GM12865 (cell line): ENCODE measurements around the gene AGGF1.

ENCODE experiments used
- DNase-seq: peaks from one replicate; pipeline ENCODE4 v3.0.0; 2010; ENCODE audit warnings: low read depth
- H3K4me3 ChIP-seq: 2 replicates; pipeline ENCODE4 v1.5.1; 2011; ENCODE audit warnings: mild to moderate bottlenecking, low read depth, low read length, control low read depth
- TF ChIP-seq, protein P1 (sequence below): IDR thresholded peaks from 2 replicates; pipeline ENCODE4 v1.5.1; 2011; ENCODE audit warnings: low read length, control low read depth, low read depth, inconsistent platforms; ENCODE audit not compliant: insufficient read depth; ENCODE audit errors: missing control alignments

Gene AGGF1

DNA sequence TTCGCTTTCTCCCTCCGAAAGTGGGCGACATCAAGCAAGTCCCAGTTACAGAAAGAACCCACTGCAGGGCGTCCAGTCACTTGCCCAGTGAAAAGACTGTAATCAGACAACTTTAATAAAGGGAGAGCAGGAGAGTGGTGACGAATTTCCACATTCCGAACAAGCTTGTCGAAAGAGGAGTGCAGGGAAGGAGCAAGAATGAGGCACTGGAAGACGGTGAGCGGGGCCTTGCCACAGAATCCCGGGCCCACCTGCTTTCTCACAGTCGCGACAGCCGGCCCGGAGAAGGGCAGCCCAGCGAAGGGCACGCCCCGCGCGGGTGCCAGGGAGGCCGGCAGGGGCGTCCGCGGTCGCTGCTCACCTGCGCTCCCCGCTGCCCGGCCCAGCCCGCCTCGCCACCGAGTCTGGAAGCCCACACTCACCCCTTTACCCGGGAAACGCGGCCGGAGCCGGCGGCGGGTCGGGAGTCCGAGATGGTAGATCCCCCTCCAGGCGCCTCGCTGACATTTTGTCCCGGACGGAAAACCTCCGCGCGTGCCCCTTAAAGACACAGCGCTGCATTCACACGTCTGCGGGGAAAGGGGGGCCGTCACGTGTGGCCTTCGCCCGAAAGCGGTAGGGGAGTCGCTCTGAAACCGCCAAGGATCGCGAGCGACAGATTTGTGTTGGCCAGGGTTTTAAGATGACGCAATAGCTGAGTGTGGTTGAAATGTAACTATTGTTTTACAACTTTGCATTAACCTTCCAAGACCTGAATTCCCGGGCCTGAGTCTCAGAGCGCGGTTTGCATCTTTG lies 56.7 kb downstream of the AGGF1 start, which contains the start of gene ZBED3:
ZBED3 (minus strand) TSS at position 597 of the 795 bp plus-strand sequence. CDS start 9,407 bp downstream, outside the sequence.
- H3K4me3 ChIP-seq, result peak within 1 kb of the TSS; percentile 81
- TF ChIP-seq, protein P1, sequence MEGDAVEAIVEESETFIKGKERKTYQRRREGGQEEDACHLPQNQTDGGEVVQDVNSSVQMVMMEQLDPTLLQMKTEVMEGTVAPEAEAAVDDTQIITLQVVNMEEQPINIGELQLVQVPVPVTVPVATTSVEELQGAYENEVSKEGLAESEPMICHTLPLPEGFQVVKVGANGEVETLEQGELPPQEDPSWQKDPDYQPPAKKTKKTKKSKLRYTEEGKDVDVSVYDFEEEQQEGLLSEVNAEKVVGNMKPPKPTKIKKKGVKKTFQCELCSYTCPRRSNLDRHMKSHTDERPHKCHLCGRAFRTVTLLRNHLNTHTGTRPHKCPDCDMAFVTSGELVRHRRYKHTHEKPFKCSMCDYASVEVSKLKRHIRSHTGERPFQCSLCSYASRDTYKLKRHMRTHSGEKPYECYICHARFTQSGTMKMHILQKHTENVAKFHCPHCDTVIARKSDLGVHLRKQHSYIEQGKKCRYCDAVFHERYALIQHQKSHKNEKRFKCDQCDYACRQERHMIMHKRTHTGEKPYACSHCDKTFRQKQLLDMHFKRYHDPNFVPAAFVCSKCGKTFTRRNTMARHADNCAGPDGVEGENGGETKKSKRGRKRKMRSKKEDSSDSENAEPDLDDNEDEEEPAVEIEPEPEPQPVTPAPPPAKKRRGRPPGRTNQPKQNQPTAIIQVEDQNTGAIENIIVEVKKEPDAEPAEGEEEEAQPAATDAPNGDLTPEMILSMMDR, result no peak
- DNase-seq, result peak; percentile 74

DNA sequence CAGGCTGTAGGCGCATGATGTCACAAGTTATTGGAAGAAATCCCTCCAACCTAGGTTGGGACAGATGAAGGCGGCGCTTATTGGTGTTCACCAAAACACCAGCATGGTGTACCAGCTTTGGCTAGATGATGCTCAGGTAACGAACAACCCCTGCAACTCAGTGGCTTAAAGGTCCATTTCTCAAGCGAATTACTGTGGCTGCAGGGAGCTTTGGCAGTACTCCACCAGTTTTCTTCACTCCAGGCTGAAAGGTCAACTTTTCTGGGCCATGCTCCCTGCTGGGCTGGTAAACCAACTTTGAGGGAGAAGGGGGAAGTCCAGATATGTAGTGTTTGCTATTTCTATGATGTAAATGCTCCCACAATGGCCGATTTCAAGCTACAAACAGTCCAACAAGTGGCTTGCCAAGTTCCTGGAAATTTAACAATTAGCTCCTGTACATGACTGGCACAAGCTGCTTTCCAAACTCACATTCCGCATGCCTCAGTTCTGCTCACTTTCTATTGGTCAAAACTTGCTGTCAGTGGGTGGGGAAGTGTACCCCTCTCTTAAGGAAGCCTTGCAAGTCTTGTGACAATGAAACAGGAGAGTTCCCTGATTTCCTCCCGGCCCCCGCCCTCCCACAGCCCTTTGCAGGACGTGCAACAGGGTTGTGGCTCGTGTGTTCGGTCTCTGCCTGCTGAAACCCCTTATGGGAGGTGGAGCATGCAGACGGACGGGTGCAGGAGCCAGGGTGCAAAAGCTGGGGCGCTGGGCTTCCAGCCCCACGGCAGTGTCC lies 57.5 kb downstream of the AGGF1 start:
- H3K4me3 ChIP-seq, result peak overlapping the region; percentile 81
- DNase-seq, result no peak
- TF ChIP-seq, protein P1, result no peak

DNA sequence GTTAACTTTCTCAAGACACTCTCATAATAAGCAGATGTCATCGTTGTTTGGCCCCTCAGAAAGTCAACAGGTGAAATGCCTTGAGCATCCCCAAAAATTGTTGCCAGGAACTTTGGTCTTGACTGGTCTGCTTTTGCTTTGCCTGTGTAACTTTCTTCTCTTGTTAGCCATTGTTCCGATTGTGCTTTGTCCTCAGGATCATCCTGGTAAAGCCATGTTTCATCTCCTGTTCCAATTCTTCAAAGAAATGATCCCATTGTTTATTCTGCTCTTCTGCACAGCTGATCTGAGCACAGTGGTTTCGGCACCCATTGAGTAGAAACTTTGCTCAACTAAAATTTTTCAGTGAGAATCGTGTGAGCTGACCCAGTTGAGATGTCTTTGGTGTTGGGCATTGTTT lies 65.0 kb downstream of the AGGF1 start:
- DNase-seq, result no peak
- TF ChIP-seq, protein P1, result no peak
- H3K4me3 ChIP-seq, result no peak overlapping the region

DNA sequence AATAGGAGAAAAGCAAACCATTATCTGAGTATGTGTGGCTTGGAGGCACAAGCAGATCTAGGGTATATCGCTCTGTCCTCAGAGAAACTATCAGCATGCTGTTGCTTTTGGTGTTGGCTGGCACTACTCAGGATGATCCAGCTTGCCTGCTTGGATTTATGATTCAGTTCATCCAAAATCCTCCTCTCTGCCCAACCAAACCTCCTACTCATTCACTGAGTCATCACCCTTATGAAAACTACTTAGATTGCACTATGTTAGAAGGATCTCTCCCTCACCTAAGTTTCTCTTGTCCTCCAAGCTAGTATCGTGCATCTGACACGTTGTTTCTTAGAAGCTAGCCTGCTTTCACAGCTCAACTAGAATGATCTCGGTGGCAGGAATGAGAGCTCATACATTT lies 71.1 kb downstream of the AGGF1 start:
- no peak for DNase-seq
- no peak overlapping the region for H3K4me3 ChIP-seq
- TF ChIP-seq, protein P1, result no peak

DNA sequence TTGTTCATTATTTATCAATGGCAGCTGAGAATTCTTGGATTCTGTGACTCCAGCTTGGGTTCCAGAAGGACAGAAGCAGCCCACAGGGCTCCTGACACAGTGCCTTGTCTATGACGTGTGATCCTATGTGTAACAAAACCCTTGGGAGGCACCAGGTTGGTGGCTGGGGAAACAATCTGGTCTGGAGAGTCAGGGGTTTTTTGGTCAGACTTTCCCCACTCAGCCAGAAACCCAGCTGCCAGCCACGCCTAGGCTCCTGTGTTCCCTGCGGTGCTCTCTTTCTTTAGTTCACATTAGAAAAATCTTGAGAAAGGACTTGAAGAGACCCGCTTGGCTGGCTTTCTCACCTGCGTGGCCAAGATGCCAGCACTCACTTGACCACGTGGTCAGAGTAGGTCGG lies 72.3 kb downstream of the AGGF1 start:
- no peak overlapping the region for H3K4me3 ChIP-seq
- TF ChIP-seq, protein P1, result no peak
- peak; percentile 29 for DNase-seq

DNA sequence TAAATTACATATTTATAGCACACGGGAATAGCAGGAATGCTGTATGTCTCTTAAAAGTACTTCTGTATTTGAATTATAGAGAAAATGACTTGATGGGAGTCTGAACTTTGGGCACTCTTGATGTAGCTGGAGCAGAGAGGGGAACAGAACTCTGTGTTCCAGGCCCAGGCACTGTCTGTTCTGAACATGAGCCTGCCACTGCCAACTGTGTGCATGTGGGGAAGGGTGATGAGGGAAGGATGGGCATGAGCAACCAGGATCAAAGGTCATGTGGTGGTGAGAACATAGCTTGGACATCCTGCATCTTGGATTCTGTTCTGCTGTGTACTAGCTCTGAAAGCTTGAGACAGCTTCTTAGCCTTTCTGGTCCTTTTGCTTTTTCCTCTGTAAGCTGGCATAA lies 73.3 kb downstream of the AGGF1 start:
- no peak for DNase-seq
- H3K4me3 ChIP-seq, result no peak overlapping the region
- TF ChIP-seq, protein P1, result no peak
